Kidney epithelial cell (primary cell): Measurements from ENCODE around the gene UCMA. TPM values are rescaled to one million over a fixed set of nuclear protein-coding genes. Genes with fewer than 3 reads are reported as not detected.
A peak's percentile ranks its signal among the peaks of the same experiment; 100 is the strongest.
"Not testable (repeated sequence)": the region's sequence is repeated elsewhere in the genome, so short reads cannot be mapped to it uniquely, and the experiment has no call there.

Source experiments
- DNase-seq: peaks from one replicate; pipeline ENCODE4 v3.0.0-alpha.2; 2010; ENCODE audit warnings: low read depth
- H3K27me3 ChIP-seq: 2 replicates; pipeline ENCODE4 v1.6.0; 2011; ENCODE audit warnings: low read length; ENCODE audit not compliant: control insufficient read depth, insufficient read depth
- H3K36me3 ChIP-seq: 2 replicates; pipeline ENCODE4 v1.5.1; 2011; ENCODE audit warnings: low read length; ENCODE audit not compliant: control insufficient read depth, insufficient read depth
- H3K4me3 ChIP-seq: 2 replicates; pipeline ENCODE4 v1.5.1; 2011; ENCODE audit warnings: low read depth, mild to moderate bottlenecking, control low read depth, low read length
- CTCF ChIP-seq: IDR thresholded peaks from 2 replicates; pipeline ENCODE4 v1.5.1; 2011; ENCODE audit warnings: mild to moderate bottlenecking, moderate library complexity, low read length, control low read depth, inconsistent platforms; ENCODE audit not compliant: insufficient read depth, poor library complexity, severe bottlenecking
- total RNA-seq: library from RNA; depleted of rRNA; stranded (reverse); fragments of >200 nt; gene quantifications from 2 replicates; pipeline ENCODE4 v1.2.3, GENCODE V29; 2015

UCMA gene
- total RNA-seq, result not detected in 2 replicates

GRCh38 chr10:13234172-13234571 lies at the start of gene UCMA:
Gene UCMA (minus strand): TSS chr10:13234374. CDS start chr10:13234258, 116 bp downstream.
- Histone ChIP-seq H3K4me3 (no peak within 1 kb of the TSS), H3K27me3 (no peaks in the 10 kb centered on the region), H3K36me3 (no peaks in the 10 kb centered on the region)
- DNase-seq, result no peak
- TF ChIP-seq CTCF, result no peak

DNA sequence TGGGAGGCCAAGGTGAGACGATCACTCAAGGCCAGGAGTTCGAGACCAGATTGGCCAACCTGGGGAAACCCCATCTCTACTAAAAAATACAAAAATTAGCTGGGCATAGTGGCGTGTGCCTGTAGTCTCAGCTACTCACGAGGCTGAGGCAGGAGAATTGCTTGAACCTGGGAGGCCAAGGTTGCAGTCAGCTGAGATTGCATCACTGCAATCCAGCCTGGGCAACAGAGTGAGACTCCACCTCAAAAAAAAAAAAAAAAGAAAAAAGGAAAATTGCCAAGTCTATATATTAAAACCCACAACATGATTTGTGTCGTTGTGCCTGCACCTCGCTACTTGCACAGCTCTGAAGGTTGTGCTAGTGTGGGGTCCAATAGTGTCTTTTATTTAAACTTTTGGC lies 48.2 kb upstream of the UCMA start:
- DNase-seq, H3K27me3 ChIP-seq, H3K4me3 ChIP-seq, H3K36me3 ChIP-seq: not testable (repeated sequence)

GRCh38 chr10:13276749-13277365 lies 42.7 kb upstream of the UCMA start:
- no peak for TF ChIP-seq CTCF
- Histone ChIP-seq H3K4me3 (no peak overlapping the region), H3K27me3 (no peaks in the 10 kb centered on the region), H3K36me3 (peaks cover 1% of the 10 kb centered on the region)
- no peak for DNase-seq

- H3K27me3 ChIP-seq, DNase-seq, H3K4me3 ChIP-seq, H3K36me3 ChIP-seq: not testable (repeated sequence)
These were observed 42.0 kb upstream of the UCMA start for GRCh38 chr10:13276146-13276545.

DNA sequence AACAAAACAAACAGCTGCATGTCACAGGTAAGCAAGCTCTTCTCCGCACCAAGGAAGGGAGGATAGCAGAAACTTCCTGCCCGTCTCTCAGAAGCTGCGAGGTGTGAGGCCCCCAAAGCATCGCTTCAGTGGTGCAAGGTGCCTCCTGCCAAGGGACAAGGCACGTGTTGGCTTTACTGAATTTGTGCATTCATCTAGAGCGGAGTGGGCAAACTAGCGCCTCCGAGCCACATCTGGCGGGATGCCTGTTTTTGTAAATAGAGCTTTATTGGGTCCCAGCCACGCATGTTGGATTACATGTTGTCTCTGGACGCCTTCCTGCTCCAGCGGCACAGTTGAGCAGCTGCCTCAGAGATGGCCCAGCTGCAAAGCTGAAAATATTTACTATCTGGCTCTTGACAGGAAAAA lies 38.0 kb upstream of the UCMA start:
- Histone ChIP-seq H3K36me3 (no peaks in the 10 kb centered on the region), H3K27me3 (no peaks in the 10 kb centered on the region), H3K4me3 (no peak overlapping the region)
- TF ChIP-seq CTCF, result no peak
- no peak for DNase-seq

- H3K4me3 ChIP-seq, result no peak overlapping the region
- DNase-seq, result no peak
- H3K27me3 ChIP-seq, result no peaks in the 10 kb centered on the region
- no peaks in the 10 kb centered on the region for H3K36me3 ChIP-seq
- TF ChIP-seq CTCF, result peak; percentile 76
These were observed 37.5 kb upstream of the UCMA start for GRCh38 chr10:13271552-13272163.

- DNase-seq, result no peak
- TF ChIP-seq CTCF, result no peak
- no peak overlapping the region for H3K4me3 ChIP-seq
- no peaks in the 10 kb centered on the region for H3K27me3 ChIP-seq
- H3K36me3 ChIP-seq, result no peaks in the 10 kb centered on the region
These were observed 36.8 kb upstream of the UCMA start for GRCh38 chr10:13270877-13271551.
